ENCODE results near the gene INPP5F. TPM values are rescaled to one million over a fixed set of nuclear protein-coding genes. Genes with fewer than 3 reads are reported as not detected.

The INPP5F gene
- total RNA-seq, 4 donors from 2014 or later = 22.7 to 39.8 (median 36.4) TPM

DNA sequence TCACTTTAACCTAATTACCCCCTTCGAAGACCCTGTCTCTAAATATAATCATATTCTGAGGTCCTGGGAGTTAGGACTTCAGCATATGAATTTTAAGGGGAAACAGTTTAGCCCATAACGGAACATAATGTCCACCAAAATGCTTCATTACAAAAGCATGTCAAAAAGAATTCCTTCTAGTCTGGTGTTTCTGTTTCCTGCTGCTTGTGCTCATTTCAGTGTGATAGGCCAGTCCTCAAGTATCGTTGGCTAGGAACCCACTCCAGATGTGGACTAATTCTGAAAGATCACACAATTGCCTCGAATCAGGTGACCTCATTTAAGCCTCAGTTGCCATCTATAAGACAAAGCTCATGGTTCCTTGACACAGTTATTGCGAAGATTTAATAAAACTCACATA, 29.6 kb downstream of the INPP5F start:
- WGBS, 2 donors = 67 to 74% methylated on average over 5 of the region's 5 CpGs
- H3K27ac ChIP-seq = peak overlapping the region in 2 of 4 donors; percentile 65 to 73

GRCh38 chr10:119758448-119759195, 32.8 kb downstream of the INPP5F start:
- TF ChIP-seq, protein P1, sequence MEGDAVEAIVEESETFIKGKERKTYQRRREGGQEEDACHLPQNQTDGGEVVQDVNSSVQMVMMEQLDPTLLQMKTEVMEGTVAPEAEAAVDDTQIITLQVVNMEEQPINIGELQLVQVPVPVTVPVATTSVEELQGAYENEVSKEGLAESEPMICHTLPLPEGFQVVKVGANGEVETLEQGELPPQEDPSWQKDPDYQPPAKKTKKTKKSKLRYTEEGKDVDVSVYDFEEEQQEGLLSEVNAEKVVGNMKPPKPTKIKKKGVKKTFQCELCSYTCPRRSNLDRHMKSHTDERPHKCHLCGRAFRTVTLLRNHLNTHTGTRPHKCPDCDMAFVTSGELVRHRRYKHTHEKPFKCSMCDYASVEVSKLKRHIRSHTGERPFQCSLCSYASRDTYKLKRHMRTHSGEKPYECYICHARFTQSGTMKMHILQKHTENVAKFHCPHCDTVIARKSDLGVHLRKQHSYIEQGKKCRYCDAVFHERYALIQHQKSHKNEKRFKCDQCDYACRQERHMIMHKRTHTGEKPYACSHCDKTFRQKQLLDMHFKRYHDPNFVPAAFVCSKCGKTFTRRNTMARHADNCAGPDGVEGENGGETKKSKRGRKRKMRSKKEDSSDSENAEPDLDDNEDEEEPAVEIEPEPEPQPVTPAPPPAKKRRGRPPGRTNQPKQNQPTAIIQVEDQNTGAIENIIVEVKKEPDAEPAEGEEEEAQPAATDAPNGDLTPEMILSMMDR (IDR thresholded peaks at IDR 0.05) = no peak
- TF ChIP-seq EP300 (IDR thresholded peaks at IDR 0.05) = no peak
- no peak for TF ChIP-seq POLR2A (IDR thresholded peaks at IDR 0.05)
- Histone ChIP-seq H3K27me3 (no peaks in the 10 kb centered on the region), H3K4me1 (peaks cover 0 to 35% (median 17%) of the 10 kb centered on the region in 4 donors), H3K27ac (peak overlapping the region in 2 of 4 donors; percentile 25 to 26), H3K36me3 (no peaks in the 10 kb centered on the region), H3K9me3 (no peaks in the 10 kb centered on the region), H3K4me3 (no peak overlapping the region)
- WGBS, 2 donors = 84 to 85% methylated on average over 5 of the region's 5 CpGs
- no peak for DNase-seq (ENCODE audit: low spot score in 2 of 2)

More for the DNA sequence above, 29.6 kb downstream of the INPP5F start:
- TF ChIP-seq EP300 (IDR thresholded peaks at IDR 0.05) (no peak), POLR2A (IDR thresholded peaks at IDR 0.05) (no peak)
- TF ChIP-seq, protein P1 (IDR thresholded peaks at IDR 0.05) = no peak
- Histone ChIP-seq H3K4me1 (peaks cover 0 to 28% (median 5%) of the 10 kb centered on the region in 4 donors), H3K4me3 (no peak overlapping the region), H3K9me3 (no peaks in the 10 kb centered on the region), H3K27me3 (no peaks in the 10 kb centered on the region), H3K36me3 (no peaks in the 10 kb centered on the region)
- no peak for DNase-seq (ENCODE audit: low spot score in 2 of 2)

DNA sequence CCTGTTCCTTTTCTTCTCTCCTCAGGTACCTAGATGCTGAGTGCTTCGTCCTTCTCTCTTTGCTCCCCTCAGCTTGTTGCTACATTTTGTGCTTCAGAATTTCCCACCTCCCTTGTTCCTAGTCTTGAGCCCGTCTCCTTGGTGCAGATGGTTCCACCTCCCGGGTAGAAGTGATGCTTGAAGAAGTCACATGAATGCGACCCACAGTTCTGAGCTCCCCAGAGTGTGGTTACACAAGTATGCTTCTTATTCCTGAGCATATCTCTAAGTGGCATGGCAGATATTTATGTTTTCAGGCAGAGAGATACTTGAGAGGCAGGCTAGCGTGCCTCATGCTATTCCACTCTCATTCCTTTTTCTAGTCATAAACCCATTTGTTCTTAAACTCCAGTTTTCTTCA, 34.0 kb downstream of the INPP5F start:
- peaks cover 0 to 35% (median 17%) of the 10 kb centered on the region in 4 donors for H3K4me1 ChIP-seq
- no peaks in the 10 kb centered on the region for H3K9me3 ChIP-seq
- peak overlapping the region in 2 of 4 donors; percentile 26 to 72 for H3K27ac ChIP-seq
- H3K27me3 ChIP-seq = no peaks in the 10 kb centered on the region
- no peak for TF ChIP-seq POLR2A (IDR thresholded peaks at IDR 0.05)
- TF ChIP-seq, protein P1 (IDR thresholded peaks at IDR 0.05) = no peak
- no peak for TF ChIP-seq EP300 (IDR thresholded peaks at IDR 0.05)
- DNase-seq (ENCODE audit: low spot score in 2 of 2) = no peak
- WGBS, 2 donors = 88 to 93% methylated on average over 5 of the region's 5 CpGs
- H3K36me3 ChIP-seq = no peaks in the 10 kb centered on the region
- no peak overlapping the region for H3K4me3 ChIP-seq

GRCh38 chr10:119761106-119761505, 35.3 kb downstream of the INPP5F start:
- H3K36me3 ChIP-seq = peaks cover 0 to 2% (median 0%) of the 10 kb centered on the region in 3 donors
- no peak for DNase-seq (ENCODE audit: low spot score in 2 of 2)
- no peaks in the 10 kb centered on the region for H3K27me3 ChIP-seq
- no peak overlapping the region for H3K4me3 ChIP-seq
- peak overlapping the region in 3 of 4 donors; percentile 16 to 79 (median 72) for H3K27ac ChIP-seq
- TF ChIP-seq, protein P1 (IDR thresholded peaks at IDR 0.05) = no peak
- TF ChIP-seq EP300 (IDR thresholded peaks at IDR 0.05) = no peak
- no peak for TF ChIP-seq POLR2A (IDR thresholded peaks at IDR 0.05)
- H3K9me3 ChIP-seq = no peaks in the 10 kb centered on the region
- WGBS, 2 donors = 54 to 55% methylated on average over 3 of the region's 3 CpGs
- H3K4me1 ChIP-seq = peaks cover 0 to 35% (median 14%) of the 10 kb centered on the region in 4 donors

DNA sequence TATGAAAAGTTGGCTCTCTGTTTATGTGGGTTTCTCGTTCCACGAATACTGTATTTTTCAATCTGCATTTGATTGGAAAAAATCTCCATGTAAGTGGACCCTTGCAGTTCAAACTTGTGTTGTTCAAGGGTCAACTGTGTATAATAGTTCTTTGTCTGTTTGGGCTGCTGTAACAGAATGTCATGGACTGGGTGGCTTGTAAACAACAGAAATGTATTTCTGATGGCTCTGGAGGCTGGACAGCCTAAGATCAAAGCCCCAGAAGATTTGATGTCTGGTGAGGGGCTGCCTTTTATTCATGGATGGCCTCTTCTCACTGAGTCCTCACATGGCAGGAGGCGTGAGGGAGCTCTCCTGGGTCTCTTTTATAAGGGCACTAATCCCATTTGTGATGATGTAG, 36.2 kb downstream of the INPP5F start:
- 45 to 52% methylated on average over 3 of the region's 3 CpGs for WGBS, 2 donors
- no peak for DNase-seq (ENCODE audit: low spot score in 2 of 2)
- Histone ChIP-seq H3K9me3 (no peaks in the 10 kb centered on the region), H3K27ac (peak overlapping the region in 3 of 4 donors; percentile 29 to 79 (median 72)), H3K4me1 (peaks cover 0 to 35% (median 14%) of the 10 kb centered on the region in 4 donors), H3K4me3 (no peak overlapping the region), H3K36me3 (peaks cover 0 to 3% (median 0%) of the 10 kb centered on the region in 3 donors), H3K27me3 (no peaks in the 10 kb centered on the region)
- TF ChIP-seq POLR2A (IDR thresholded peaks at IDR 0.05) = no peak
- TF ChIP-seq, protein P1 (IDR thresholded peaks at IDR 0.05) = no peak
- no peak for TF ChIP-seq EP300 (IDR thresholded peaks at IDR 0.05)

Data from tibial nerve (tissue), 4 donors.